ENCODE measurements around the gene RBM4B.

- no peak for TF ChIP-seq CTCF (IDR thresholded peaks at IDR 0.05)
- no peak for TF ChIP-seq POLR2A (IDR thresholded peaks at IDR 0.05)
These were observed 18.5 kb upstream of the RBM4B start for GRCh38 chr11:66696146-66696545.

Measured in stomach (tissue), 4 donors.